NCI-H2081 treated with DMSO at 0.1 percent for 48 hours (cell line): ENCODE measurements around the gene TBCD.

Experiments
- DNase-seq: peaks from one replicate; lab custom pipeline; 2025; lab: John Stamatoyannopoulos, UW

The TBCD gene

DNA sequence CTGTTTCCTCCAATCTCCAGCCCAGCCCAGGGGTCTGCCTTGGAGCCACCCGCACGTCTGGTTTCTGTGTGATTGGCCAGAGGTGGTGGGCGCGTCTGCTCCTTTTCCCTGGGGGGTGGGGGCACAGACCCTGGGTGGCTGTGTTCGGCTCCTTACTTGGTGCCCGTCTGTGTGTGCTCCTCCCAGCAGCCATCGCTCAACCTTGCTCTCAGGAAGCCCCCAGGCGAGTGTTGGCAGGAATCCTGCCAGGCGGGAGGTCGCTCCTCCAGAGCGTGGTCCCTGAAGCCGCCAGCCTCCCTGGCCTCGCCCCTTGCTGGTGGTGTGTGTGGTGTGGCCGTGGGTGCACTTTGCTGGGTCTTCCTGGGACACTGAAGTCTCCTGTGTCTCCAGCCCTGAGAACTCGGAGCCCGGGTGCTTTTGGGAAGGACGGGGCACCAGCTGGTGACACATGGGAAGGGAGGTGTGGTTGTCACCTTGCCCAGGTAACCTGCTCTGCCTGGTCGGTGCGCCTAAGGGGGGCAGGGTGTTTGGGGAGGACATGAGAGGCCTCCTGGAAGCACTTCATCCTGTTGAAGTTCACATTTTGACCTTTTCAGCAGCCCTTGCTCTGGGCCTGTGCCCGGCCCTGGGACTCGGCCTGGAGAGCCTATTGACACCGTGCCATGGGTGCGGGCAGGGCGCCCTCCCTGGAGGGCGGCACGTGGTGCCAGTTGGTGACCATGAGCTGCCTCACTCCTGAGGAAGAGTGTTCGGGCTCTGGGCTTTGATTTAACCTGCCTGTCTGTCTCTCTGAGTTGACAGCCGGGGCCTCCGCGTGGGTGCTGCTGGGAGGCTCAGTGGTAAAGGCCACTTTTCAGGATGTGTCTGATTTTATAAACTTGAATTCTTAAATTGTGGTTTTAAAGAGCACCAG is 137.0 kb downstream of the TBCD start:
- no peak for DNase-seq

- no peak for DNase-seq
Measured at GRCh38 chr17:82889496-82890338, 137.9 kb downstream of the TBCD start.

DNA sequence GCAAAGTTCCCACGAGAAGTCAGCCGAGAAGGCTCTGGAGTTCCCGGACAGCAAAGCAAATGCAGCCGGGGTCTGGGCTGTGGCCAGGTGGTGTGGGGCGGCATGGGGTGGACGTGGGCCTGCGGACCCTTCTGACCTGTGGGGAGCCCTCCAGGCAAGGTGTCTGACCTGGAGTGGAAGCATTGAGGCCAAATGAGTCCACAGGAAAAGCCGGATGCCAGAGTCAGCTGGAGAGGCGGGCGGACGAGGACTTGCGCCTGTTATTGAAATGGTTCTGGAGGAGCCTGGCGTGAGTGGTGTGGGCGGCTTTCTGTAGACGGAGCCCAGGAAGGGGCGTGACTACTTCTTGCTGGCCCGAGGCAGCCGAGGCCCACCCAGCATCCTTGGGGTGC is 138.5 kb downstream of the TBCD start:
- no peak for DNase-seq

- DNase-seq = no peak
Measured at GRCh38 chr17:82890926-82891678, 139.2 kb downstream of the TBCD start.

DNA sequence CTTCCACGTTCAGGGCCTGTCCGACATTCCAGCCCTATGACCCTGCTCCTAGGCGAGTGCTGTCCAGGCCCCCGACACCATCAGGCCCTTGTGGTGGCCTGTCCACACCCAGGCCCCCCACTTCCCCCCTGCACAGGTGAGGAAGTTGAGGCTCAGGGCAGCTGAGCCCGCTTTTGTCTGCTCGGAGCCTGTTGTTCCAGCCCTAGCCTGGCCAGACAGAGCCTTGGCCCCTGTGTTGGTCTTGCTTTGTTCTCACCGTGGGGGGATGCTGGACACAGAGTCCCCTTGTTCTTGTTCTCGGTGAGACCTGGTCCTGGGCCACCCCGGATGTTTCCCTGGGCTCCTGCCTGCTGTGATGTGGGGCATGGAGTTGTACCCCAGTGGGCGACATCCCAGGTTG is 140.0 kb downstream of the TBCD start:
- DNase-seq = no peak

GRCh38 chr17:82892899-82893565 is 141.2 kb downstream of the TBCD start:
- no peak for DNase-seq

DNA sequence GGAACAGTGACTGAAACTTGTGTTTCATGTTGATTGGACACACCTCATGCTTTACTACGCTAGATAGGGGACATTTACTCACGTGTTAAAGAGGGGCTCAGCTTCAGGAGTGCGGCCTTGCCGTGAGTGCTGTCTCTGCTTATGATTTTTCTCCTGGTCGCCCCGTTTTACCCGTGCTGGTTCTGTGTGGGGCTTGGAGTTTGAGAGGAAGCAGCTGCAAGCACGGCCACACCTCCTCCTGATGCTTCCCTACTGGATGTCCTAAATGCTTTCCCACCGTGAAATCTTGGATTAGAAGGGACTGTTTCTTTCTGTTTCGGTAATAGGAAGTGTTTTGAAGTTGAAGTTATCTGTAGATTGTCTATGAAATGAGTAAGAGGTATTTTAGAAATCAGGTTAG is 141.9 kb downstream of the TBCD start:
- no peak for DNase-seq

- DNase-seq = no peak
Measured at GRCh38 chr17:82894389-82894788, 142.5 kb downstream of the TBCD start.

GRCh38 chr17:82895087-82895486 is 143.2 kb downstream of the TBCD start:
- DNase-seq = no peak

DNA sequence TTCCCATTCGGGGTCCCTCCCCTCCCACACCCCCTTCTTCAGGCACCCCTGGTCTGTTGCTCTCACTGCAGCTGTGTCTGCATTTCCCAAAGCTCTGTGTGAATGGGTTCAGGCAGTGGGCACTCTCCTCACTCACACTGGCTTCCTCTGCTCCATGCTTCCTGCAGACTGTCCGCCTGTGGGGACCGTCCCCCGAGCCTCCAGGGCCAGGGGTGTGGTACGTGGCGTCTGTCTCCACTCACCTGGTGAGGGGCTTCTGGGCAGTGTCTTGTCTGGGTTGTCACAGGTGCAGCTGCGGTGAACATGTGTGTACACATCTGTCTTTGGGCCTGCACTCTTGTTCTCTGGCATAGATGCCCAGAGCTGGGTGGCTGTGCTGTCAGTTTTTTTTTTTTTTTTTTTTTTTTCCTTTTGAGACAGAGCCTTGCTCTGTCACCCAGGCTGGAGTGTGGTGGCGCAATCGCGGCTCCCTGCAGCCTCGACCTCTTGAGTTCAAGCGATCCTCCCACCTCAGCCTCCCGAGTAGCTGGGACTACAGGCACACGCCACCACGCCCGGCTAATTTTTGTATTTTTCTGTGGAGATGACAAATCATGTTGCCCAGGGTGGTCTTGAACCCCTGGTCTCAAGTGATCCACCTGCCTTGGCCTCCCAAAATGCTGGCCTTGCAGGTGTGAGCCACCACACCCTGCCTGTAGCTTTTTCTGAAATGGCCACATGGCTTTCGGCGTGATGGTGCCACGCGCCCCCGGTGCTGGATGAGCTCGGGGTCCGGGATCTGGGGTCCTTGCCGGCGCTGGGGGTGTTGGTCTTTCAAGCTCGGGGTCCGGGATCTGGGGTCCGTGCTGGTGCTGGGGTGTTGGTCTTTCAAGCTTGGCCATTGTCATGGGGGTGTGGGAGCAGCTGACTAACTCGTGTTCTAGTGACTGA is 144.5 kb downstream of the TBCD start:
- DNase-seq = no peak

DNA sequence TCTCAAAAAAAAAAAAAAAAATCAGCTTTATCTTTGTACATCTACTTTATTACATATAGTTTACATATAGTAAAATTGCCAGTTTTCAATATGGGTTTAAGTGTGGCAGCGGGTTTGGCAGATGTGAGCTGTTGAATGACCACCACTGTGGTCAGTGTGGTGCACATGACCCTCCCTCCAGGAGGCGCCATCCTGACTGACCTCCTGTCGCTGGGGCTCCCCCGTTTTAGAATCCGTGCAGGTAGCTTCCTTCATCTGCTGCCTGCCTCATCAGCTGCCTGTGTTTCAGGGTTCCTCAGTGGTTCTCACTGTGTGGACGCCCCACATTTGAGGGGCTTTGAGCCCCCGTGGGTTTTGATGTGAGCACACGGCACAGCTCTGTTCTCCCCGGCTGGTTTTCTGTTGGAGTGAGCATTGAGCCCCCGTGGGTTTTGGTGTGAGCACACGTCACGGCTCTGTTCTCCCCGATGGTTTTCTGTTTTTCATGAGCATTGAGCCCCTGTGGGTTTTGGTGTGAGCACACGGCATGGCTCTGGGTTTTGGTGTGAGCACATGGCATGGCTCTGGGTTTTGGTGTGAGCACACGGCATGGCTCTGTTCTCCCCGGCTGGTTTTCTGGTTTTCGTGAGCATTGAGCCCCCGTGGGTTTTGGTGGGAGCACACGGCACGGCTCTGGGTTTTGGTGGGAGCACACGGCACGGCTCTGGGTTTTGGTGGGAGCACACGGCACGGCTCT is 145.8 kb downstream of the TBCD start:
- DNase-seq = no peak

GRCh38 chr17:82898976-82899514 is 147.2 kb downstream of the TBCD start:
- no peak for DNase-seq

DNA sequence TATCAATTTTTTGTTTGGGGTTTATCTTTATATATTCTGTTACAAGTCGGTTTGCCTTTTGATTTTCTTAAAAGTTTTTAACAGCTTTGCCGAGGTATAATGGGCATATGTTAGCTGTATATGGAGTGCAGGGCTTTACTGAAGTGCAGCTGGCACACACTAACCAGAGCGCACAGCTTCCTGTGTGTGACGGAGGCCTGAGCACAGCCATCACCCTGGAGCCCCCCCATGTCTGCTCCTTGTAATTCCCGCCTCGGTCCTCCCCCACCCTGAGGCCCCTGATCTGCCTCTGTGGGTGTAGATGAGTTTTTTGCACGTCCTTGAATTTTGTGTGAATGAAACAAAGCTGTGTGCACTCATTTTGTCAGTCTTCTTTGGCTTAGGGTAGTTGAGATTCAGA is 148.1 kb downstream of the TBCD start:
- DNase-seq = no peak

- DNase-seq = no peak
Measured at GRCh38 chr17:82900741-82901140, 148.9 kb downstream of the TBCD start.

GRCh38 chr17:82901356-82901755 is 149.5 kb downstream of the TBCD start:
- no peak for DNase-seq

DNA sequence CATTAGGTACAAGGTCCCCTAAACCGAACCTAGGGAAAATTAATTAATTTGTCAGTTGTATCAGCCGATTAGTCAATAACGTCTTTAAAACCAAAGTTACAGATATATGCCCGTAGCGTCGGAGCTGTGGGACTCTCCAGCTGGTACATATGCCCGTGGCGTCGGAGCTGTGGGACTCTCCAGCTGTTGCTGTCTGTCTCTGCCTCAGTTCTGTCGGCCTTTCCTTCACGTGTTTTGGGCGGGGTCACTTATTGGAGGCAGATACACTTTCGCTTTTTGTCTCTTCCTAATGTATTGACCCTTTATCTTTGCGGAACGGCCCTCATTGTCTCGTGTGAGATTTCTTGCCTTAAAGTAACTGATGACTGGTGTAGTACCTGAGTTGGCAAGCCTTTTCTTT is 150.0 kb downstream of the TBCD start:
- no peak for DNase-seq

GRCh38 chr17:82902972-82903874 is 151.4 kb downstream of the TBCD start:
- DNase-seq = no peak

DNA sequence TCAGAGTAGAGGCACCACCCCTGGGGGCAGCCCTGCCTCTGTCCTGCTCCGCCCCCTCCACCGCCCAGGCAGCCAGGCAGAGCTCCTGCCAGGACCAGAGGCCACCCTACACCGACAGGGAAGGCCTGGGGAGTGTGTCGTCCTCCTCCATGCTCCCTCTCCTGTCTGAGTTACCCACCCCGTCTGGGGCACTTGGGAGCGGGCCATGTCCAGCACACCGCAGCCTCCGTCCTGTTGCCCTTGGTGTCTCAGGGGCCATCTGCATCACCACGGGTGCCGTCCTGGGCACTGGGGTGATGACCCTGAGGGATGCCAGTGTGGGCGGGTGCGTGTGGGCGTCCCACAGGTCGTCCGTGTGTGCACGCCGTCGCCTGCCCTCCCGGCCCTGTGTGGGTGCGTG is 153.3 kb downstream of the TBCD start:
- DNase-seq = no peak
